T-helper 9 cell (primary cell): ENCODE data around the gene ZNF513.

Source experiments
- DNase-seq: peaks from one replicate; pipeline ENCODE4 v3.0.0-alpha.2; 2020

ZNF513 gene

GRCh38 chr2:27381577-27382181 lies 1.1 kb upstream of the ZNF513 start:
- no peak for DNase-seq

DNA sequence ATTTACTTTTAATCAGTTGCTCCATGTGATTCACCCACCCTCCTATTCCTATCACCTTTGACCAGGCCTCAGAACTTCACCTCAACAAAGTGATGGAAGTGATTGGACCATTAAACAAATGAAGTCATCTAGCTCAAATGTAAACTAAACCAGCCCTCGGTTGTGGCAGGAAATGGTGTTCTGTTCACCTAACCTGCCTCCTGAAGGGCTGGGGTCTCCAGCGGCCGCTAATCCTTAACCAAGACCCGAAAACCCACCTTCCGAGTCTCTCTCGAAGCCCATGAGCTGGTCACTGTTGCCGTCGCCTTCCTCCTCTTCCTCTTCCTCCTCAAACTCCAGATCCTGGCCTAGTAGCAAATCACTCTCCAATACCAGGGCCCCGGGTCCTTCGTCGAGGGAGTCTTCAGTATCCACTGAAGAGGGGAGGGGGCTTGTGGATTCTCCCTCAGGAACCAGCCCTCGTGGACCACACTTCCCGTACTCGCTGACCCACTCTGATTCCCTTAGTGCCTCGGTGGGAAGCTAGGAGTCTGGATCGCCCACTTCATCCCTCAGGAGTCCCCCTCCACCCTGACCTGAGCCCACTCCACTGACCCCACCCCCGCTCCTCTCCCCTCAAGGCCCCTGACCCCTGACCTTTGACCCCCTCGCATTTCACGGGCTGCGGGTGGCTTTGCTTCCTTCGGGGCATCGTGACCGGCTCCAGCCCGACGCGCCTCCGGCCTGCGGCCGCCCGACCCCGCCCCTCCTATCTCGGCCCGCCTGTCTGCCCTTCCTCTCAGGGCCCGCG lies 503 bp downstream of the ZNF513 start:
- DNase-seq, result peak; percentile 44

DNA sequence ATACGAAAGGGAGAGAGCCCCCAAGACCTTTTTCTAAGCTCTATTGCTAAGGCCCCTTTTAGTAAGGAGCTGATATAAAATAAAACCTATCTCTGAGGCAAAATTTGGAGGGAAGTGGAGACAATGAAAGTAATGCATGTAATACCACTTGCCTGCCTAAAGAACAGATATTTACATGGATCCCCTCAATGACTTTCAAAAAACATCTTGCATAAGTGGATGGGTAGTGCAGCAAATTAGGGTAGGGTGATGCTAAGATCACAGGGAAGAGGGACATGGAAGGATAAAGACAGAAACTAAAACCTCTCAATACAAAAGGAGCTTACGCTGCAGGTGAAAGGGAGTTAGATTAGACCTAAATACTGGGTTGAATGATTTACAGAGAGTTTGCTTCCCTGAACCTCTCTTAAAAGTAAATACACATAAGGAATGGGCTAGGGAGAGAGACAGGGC lies 1.1 kb downstream of the ZNF513 start:
- no peak for DNase-seq

GRCh38 chr2:27378809-27379290 lies 1.7 kb downstream of the ZNF513 start:
- DNase-seq, result no peak

GRCh38 chr2:27378096-27378808 lies 2.3 kb downstream of the ZNF513 start:
- no peak for DNase-seq

DNA sequence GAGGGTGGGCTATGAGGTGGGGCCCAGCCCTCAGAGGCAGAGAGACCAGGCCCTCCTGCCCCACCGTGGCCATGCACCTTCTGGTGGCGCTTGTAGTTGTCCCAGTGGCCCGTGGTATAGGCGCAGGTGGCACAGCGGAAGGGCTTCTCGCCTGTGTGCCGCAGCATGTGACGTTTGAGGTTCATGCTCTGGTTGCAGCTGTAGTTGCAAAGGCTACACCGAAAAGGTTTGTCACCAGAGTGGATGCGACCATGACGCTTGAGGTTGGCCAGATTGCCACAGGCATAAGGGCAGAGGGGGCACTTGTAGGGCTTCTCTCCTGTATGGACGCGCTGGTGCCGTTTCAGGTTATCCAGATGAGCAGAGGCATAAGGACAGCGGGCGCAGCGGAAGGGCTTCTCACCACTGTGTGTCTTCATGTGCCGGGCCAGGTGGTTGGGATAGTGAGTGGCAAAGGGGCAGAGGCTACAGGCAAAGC lies 2.9 kb downstream of the ZNF513 start:
- no peak for DNase-seq

DNA sequence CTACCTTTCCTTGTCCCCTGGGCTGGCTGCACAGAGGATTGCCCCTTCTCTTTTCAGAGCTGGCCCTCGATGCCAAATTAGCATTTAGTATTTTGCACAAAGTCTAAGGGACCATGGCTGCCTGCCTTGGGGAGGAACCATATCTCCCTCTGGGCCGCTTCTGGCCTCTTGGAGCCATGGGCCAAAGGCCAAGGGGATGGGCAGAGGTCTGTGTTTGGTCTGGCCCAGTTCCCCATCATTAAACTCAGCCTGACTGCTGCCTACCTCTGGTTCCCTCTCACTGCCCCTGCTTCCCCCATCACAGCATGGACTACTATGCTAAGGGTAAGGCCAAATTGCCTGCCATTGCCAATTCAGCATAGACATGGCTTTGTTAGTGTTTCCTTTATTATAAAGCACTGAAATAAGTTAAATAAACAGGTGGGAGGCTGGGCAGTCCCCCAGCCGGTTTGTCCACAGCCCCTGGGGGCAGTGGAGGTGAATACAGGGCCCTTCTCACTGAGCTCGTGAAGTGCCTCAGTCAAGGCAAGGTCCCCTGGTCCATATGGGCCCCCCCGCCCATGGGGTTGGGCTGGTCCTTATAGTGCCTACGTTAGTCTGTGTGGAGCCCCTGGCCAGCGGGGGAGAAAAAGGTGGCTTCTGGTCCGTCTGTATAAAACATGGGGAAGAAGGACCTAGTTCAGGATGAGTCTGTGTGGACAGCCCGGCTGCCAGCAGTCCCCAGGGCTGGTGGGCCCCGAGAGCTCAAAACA lies 3.5 kb downstream of the ZNF513 start:
- no peak for DNase-seq

- no peak for DNase-seq
These were observed 4.2 kb downstream of the ZNF513 start for GRCh38 chr2:27376151-27376865.

- no peak for DNase-seq
These were observed 4.9 kb downstream of the ZNF513 start for GRCh38 chr2:27375513-27376099.

GRCh38 chr2:27373567-27373966 lies 7.0 kb downstream of the ZNF513 start:
- no peak for DNase-seq

- no peak for DNase-seq
These were observed 7.6 kb downstream of the ZNF513 start for GRCh38 chr2:27372937-27373336.

- peak; percentile 15 for DNase-seq
These were observed 9.5 kb downstream of the ZNF513 start for GRCh38 chr2:27370816-27371620.

- DNase-seq, result peak; percentile 98
These were observed 10.3 kb downstream of the ZNF513 start, which contains the start of the genes EIF2B4 and SNX17 for GRCh38 chr2:27370026-27370815. Gene EIF2B4, minus strand, starts transcription at chr2:27370338. Its CDS starts 24 bp downstream, at chr2:27370314. Gene SNX17, plus strand, starts transcription at chr2:27370616. Its CDS starts 128 bp downstream, at chr2:27370744.

DNA sequence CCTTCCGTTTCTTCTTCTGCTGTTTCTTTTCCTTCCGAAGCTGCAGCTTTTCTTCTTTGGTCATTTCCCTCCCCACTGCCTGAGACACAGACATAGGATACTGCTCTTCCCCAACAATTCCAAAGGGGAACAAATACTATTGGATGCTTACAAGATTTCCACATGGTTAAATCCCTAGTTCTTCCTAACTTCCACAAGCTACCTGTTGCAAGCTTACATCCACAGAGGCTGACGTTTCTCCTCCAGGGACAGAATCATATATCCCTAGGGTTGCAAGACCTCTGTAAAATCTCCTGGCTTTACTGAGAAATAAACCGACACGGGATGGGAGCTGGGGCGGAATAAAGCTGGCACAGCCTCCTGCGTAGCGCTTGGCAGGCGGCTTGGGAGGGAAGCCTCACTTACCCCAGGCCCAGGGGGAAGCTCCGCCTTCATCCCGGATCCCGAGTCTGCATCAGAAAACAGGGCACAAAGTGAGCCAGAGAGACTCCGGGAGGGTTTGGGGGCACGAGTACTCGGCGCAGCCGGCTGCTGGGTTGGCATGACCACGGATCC lies 11.0 kb downstream of the ZNF513 start:
- no peak for DNase-seq

DNA sequence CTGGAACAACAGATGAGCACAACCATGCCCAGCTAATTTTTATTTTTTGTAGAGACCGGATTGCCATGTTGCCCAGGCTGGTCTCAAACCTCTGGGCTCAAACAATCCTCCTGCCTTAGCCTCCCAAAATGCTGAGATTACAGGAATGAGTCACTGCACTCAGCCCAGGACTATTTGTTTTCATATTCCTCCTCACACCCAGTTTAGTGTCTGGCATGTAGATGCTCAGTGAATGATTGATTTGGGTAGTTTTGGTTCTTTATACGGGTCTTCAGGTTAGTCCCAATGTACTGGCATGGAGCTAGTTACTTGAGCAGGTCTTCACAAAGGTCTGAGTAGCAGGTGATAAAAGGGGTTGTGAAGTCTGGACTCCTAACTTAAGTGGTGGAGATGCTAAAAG lies 16.6 kb downstream of the ZNF513 start:
- DNase-seq, result no peak

DNA sequence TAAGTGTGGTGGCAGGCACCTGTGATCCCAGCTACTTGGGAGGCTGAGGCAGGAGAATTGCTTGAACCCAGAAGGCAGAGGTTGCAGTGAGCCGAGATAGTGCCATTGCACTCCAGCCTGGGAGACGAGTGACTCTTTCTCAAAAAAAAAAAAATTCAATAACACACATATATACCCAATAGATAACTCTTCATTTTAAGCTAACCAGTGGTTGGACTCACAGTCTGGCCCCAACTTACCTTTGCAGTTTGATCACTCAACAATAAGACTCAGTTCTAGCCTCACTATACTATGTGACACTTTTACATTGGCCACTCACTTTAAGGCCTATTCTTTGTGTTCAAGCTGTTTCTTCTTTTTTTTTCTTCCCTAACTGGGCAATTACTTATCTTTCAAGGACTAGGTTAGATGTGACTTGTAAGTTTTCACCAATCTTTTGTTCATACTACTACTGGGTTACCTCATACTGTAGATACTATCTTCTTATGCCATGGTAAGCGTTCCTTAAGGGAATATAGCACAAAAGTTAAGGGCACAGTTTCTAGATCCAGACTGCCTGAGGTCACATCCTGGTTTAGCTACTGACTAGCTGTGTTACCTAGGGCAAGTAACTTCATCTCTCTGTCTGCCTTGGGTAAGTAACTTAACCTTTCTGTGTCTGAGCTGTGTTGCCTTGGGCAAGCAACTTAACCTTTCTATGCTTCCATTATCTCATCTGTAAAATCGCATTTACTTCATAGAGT lies 17.7 kb downstream of the ZNF513 start:
- no peak for DNase-seq

- peak; percentile 86 for DNase-seq
These were observed 24.0 kb downstream of the ZNF513 start, which contains the start of gene GTF3C2 for GRCh38 chr2:27356382-27357181. Gene GTF3C2, minus strand, starts transcription at chr2:27356764. Its CDS starts 13,210 bp downstream, at chr2:27343554.

GRCh38 chr2:27356056-27356381 lies 24.5 kb downstream of the ZNF513 start:
- DNase-seq, result no peak
